Pons (tissue), 1 donor: ENCODE measurements around the gene PLXNA2.

Experiments
- DNase-seq: peaks from one replicate; pipeline ENCODE4 v3.0.0-alpha.2; 2016; ENCODE audit warnings: low spot score

PLXNA2 gene

DNA sequence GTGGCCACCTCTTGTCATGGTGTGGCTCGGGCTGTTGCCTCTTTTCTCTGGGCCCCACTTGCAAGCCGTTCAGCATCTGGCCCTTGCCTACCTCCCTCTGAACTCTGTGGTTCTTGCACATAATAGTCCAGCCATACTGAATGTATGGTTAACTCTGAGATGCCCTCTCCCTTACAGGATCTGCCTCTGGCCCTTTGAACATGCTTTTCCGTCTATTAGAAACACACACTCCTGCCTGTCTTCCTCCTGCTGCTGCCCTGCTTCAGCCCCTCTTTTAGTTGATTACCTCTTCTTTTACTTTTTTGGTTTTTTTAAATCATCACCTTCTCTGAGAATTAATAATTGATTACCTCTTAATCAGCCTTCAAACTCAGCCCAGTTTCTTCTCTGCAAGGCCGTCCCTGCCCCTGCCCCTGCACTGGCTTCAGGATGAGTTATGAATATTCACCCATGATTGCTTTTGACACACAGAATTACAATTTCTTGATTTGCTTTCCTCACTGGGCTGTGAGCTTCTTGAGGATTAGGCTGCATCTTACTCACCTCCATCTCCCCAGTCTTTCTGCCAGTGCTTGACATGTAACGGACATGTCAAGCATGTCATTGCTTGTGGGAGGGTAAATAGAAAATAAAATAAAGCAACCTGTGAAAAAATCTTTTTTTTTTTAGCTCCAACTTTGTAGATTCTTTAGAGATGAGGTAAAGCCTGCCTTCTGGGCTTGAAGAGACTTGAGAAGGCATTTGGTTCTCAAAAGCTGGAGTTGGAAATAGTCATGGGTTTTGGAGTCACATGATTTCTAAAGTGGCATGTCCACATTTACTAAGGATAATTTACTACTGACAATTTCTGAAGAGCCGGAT lies 158.3 kb downstream of the PLXNA2 start:
- no peak for DNase-seq

GRCh38 chr1:208084764-208085163 lies 159.4 kb downstream of the PLXNA2 start:
- no peak for DNase-seq

GRCh38 chr1:208084220-208084619 lies 160.0 kb downstream of the PLXNA2 start:
- no peak for DNase-seq

DNA sequence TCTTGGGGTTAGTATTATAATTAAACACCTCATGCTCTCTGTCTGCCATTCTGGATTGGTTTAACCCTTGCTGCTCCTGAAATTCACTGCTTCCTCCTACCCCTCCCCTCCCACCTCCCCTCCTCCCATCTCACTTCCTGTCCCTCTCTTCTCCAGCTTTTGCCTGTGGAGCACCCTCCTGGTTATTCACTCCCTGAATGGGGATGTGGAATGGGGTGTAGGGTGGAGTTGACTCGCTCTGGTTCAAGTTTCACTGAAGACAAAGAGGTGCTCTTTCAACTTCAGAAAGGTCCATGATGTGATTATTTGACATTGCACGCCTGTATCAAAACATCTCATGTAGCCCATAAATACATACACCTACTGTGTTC lies 160.5 kb downstream of the PLXNA2 start:
- no peak for DNase-seq

GRCh38 chr1:208083016-208083714 lies 161.0 kb downstream of the PLXNA2 start:
- DNase-seq = no peak

- peak; percentile 60 for DNase-seq
These were observed 162.2 kb downstream of the PLXNA2 start for GRCh38 chr1:208081972-208082371.

- DNase-seq = peak; percentile 31
These were observed 163.5 kb downstream of the PLXNA2 start for GRCh38 chr1:208080396-208081286.

- DNase-seq = no peak
These were observed 165.0 kb downstream of the PLXNA2 start for GRCh38 chr1:208079161-208079560.

- no peak for DNase-seq
These were observed 165.4 kb downstream of the PLXNA2 start for GRCh38 chr1:208078752-208079151.

- DNase-seq = no peak
These were observed 166.7 kb downstream of the PLXNA2 start for GRCh38 chr1:208077232-208078075.

DNA sequence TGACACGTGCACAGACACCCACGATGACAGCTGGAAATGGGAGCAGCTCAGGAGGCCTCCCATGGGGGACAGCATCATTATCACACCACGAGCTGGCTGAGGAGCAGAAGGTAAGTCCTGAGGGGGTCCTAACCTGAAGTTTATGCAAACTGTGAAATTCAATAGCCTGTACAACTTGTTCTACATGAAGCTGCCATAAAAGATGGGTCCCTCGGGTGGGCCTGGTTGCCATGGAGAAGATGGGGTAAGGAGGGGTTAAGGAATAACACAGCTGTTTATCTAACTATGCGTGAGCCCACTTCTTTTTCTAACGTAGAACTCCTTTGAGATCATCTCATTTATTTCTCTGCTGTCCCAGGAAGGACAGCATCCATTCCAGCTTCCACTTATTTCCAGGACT lies 169.8 kb downstream of the PLXNA2 start:
- no peak for DNase-seq

GRCh38 chr1:208071435-208072031 lies 172.7 kb downstream of the PLXNA2 start:
- DNase-seq = no peak

DNA sequence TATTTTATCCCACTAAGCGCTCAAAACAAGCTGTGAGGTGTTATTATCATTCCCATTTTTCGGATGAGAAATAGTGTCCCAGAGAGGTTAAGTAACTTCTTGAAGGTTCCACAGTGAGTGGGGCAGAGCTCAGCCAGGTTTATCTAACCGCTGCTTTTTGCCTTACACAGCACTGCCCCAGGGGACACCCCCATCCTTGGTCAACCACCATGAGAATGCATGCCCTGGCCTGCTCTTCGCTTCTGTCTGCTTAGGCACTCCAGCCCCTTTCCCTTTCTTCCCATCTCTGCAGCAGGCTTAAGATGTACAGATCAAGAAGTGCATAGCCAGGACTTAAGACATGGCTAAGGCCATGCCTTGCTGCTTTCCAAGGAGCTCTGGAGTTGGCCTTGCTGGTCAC lies 174.3 kb downstream of the PLXNA2 start:
- no peak for DNase-seq

- no peak for DNase-seq
These were observed 174.9 kb downstream of the PLXNA2 start for GRCh38 chr1:208069317-208069716.

- no peak for DNase-seq
These were observed 175.3 kb downstream of the PLXNA2 start for GRCh38 chr1:208068908-208069307.

GRCh38 chr1:208068407-208068806 lies 175.8 kb downstream of the PLXNA2 start:
- no peak for DNase-seq

DNA sequence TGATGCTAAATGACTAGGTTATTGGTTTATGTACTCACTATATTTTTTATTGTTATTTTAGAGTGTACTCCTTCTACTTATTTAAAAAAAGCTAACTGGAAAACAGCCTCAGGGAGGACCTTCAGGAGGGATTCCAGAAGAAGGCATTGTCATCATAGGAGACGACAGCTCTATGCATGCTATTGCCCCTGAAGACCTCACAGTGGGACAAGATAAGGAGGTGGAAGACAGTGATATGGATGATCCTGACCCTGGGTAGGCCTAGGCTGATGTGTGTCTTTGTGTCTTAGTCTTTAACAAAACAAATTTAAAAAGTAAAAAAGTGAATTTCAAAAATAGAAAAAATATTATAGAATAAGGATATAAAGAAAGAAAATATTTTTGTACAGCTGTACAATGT lies 177.6 kb downstream of the PLXNA2 start:
- DNase-seq = no peak

GRCh38 chr1:208065862-208066261 lies 178.3 kb downstream of the PLXNA2 start:
- peak; percentile 71 for DNase-seq

GRCh38 chr1:208061632-208062031 lies 182.6 kb downstream of the PLXNA2 start:
- no peak for DNase-seq

GRCh38 chr1:208061118-208061517 lies 183.1 kb downstream of the PLXNA2 start:
- no peak for DNase-seq
